Chondrocyte (in vitro differentiated cells): ENCODE results near the gene CNDP2. TPM values are rescaled to one million over a fixed set of nuclear protein-coding genes. Genes with fewer than 3 reads are reported as not detected.

ENCODE experiments used
- DNase-seq: peaks from one replicate; pipeline ENCODE4 v3.0.0; 2021; ENCODE audit warnings: mixed read lengths, low spot score
- H3K27ac Mint-ChIP-seq: one replicate; pipeline ENCODE4 v1.8.0; 2021; ENCODE audit warnings: mild to moderate bottlenecking, moderate library complexity, mixed read lengths; ENCODE audit not compliant: unreplicated experiment
- H3K27me3 Mint-ChIP-seq: 2 replicates; pipeline ENCODE4 v1.8.0; 2021; ENCODE audit warnings: low read depth, mixed read lengths
- H3K36me3 Mint-ChIP-seq: 2 replicates; pipeline ENCODE4 v1.8.0; 2021; ENCODE audit warnings: low read depth, mixed read lengths
- H3K4me1 Mint-ChIP-seq: 2 replicates; pipeline ENCODE4 v1.8.0; 2021; ENCODE audit warnings: low read depth, mild to moderate bottlenecking, mixed read lengths
- H3K4me3 Mint-ChIP-seq: one replicate; pipeline ENCODE4 v1.8.0; 2021; ENCODE audit warnings: mild to moderate bottlenecking, moderate library complexity, mixed read lengths; ENCODE audit not compliant: unreplicated experiment
- H3K9me3 Mint-ChIP-seq: 2 replicates; pipeline ENCODE4 v1.8.0; 2021; ENCODE audit warnings: low read depth, mixed read lengths
- total RNA-seq: library from RNA; stranded (reverse); gene quantifications from 3 replicates; pipeline ENCODE4 v1.2.1, GENCODE V29; 2021
- TF ChIP-seq, protein P1 (sequence below): fragments of 200-600 bp; sonication (generic); IDR thresholded peaks from 2 replicates; pipeline ENCODE4 v1.5.0; 2021; ENCODE audit warnings: antibody characterized with exemption, mild to moderate bottlenecking, moderate library complexity

The CNDP2 gene
- total RNA-seq, 1 donor from 2014 or later, result 58.6 TPM

- Mint-ChIP-seq H3K27me3 (peaks cover 7% of the 10 kb centered on the region), H3K4me3 (no peak overlapping the region), H3K36me3 (no peaks in the 10 kb centered on the region), H3K4me1 (no peaks in the 10 kb centered on the region), H3K9me3 (peaks cover 9% of the 10 kb centered on the region), H3K27ac (no peak overlapping the region)
- DNase-seq, result no peak
- TF ChIP-seq, protein P1, sequence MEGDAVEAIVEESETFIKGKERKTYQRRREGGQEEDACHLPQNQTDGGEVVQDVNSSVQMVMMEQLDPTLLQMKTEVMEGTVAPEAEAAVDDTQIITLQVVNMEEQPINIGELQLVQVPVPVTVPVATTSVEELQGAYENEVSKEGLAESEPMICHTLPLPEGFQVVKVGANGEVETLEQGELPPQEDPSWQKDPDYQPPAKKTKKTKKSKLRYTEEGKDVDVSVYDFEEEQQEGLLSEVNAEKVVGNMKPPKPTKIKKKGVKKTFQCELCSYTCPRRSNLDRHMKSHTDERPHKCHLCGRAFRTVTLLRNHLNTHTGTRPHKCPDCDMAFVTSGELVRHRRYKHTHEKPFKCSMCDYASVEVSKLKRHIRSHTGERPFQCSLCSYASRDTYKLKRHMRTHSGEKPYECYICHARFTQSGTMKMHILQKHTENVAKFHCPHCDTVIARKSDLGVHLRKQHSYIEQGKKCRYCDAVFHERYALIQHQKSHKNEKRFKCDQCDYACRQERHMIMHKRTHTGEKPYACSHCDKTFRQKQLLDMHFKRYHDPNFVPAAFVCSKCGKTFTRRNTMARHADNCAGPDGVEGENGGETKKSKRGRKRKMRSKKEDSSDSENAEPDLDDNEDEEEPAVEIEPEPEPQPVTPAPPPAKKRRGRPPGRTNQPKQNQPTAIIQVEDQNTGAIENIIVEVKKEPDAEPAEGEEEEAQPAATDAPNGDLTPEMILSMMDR, result no peak
Measured at GRCh38 chr18:74528913-74529312, 32.8 kb downstream of the CNDP2 start.

- Mint-ChIP-seq H3K9me3 (peaks cover 9% of the 10 kb centered on the region), H3K36me3 (no peaks in the 10 kb centered on the region), H3K27me3 (peaks cover 7% of the 10 kb centered on the region), H3K27ac (no peak overlapping the region), H3K4me3 (no peak overlapping the region), H3K4me1 (no peaks in the 10 kb centered on the region)
- no peak for DNase-seq
- TF ChIP-seq, protein P1, result no peak
Measured at GRCh38 chr18:74529378-74529777, 33.2 kb downstream of the CNDP2 start.

DNA sequence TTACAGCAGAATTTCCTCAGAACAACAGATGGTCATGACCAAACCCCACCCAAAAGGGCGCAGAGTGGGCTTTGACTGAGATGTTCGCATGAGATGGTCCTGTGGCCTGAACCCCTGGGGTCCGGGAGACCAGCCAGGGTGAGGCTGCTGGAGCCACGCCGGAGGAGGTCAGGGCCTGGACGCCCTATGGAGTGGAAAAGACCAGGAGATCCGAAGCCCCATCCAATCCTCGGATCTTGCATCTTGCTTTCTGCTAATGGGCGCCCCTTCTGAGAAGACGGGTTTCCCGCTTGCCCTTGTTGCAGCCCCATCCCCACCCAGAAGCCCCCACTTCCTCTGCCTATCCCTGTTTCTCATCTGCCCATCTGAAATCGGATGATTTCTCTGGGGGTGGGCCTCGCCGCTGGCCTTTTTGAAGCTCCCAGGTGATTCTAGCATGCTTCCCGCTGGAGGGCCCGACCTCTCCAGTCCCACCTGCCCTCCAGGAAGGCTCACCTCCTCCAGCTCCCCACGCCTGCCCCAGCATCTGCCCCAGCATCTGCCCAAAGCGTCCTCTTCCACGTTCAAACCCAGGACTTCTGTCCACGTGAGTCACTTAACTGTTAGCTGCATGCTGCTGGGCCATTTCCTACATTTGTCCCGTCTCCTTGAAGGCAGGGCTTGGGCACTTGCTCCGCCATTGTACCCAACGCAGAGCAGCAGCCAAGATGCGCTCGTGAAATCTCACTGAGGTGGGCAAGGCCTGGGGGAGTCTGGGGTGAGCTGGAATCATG, 33.8 kb downstream of the CNDP2 start:
- DNase-seq, result no peak
- Mint-ChIP-seq H3K4me3 (no peak overlapping the region), H3K36me3 (no peaks in the 10 kb centered on the region), H3K9me3 (peaks cover 9% of the 10 kb centered on the region), H3K4me1 (no peaks in the 10 kb centered on the region), H3K27me3 (peaks cover 7% of the 10 kb centered on the region), H3K27ac (no peak overlapping the region)
- TF ChIP-seq, protein P1, result no peak

- no peaks in the 10 kb centered on the region for H3K4me1 Mint-ChIP-seq
- H3K27me3 Mint-ChIP-seq, result peaks cover 9% of the 10 kb centered on the region
- TF ChIP-seq, protein P1, result no peak
- DNase-seq, result peak; percentile 72
- no peaks in the 10 kb centered on the region for H3K36me3 Mint-ChIP-seq
- peaks cover 9% of the 10 kb centered on the region for H3K9me3 Mint-ChIP-seq
- no peak overlapping the region for H3K4me3 Mint-ChIP-seq
- H3K27ac Mint-ChIP-seq, result no peak overlapping the region
Measured at GRCh38 chr18:74530584-74530862, 34.4 kb downstream of the CNDP2 start.

DNA sequence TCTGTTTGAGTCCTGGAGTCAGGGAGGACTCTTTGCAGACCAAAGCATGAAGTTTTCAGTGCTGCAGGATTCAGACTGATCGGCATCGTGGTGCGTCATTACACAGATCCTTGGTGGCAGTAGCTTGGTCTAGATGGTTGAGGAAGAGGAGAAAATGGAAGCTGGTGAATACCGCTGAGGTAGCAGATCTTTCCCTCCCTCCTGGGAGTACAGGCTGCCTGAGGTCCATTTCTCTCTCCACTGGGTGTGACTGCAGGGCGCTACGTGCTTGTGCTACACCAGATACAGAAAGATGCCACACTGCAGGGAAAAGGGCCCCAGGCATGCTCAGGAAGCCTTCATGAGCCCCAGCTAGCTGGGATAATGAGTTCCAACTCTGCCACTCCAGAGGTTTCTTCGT, 34.9 kb downstream of the CNDP2 start:
- no peak for DNase-seq
- Mint-ChIP-seq H3K4me3 (no peak overlapping the region), H3K4me1 (no peaks in the 10 kb centered on the region), H3K36me3 (no peaks in the 10 kb centered on the region), H3K9me3 (peaks cover 12% of the 10 kb centered on the region), H3K27ac (no peak overlapping the region), H3K27me3 (peaks cover 9% of the 10 kb centered on the region)
- TF ChIP-seq, protein P1, result no peak
